GM10266 (cell line): ENCODE data around the gene H1-8.

ENCODE experiments used
- DNase-seq: peaks from one replicate; pipeline ENCODE4 v3.0.0; 2012; ENCODE audit errors: extremely low spot score
- TF ChIP-seq, protein P1 (sequence below): IDR thresholded peaks from 2 replicates; pipeline ENCODE4 v1.5.1; 2012; ENCODE audit warnings: mild to moderate bottlenecking, low read depth; ENCODE audit not compliant: control insufficient read depth, insufficient read depth; ENCODE audit errors: missing control alignments

Gene H1-8

DNA sequence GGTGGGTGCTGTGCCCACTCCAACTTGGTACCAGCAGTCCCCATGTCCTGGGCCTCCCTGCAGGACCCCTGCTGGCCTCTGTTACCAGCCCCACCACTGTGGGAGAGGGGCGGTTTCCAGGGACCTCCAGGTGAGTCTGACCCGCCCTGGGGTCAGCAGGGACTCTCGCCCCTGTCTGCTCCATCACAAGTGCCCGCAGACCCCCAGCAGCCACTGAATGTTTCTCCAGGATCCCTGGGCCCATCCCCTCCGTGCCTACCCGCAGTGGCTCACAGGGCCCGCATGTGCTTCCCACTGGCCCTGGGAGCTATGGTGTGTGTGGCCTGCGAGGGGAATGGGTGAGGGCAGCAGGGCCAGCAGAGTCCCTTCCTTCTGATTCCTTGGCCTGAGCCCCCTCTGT is 24.4 kb upstream of the H1-8 start:
- no peak for DNase-seq
- TF ChIP-seq, protein P1, sequence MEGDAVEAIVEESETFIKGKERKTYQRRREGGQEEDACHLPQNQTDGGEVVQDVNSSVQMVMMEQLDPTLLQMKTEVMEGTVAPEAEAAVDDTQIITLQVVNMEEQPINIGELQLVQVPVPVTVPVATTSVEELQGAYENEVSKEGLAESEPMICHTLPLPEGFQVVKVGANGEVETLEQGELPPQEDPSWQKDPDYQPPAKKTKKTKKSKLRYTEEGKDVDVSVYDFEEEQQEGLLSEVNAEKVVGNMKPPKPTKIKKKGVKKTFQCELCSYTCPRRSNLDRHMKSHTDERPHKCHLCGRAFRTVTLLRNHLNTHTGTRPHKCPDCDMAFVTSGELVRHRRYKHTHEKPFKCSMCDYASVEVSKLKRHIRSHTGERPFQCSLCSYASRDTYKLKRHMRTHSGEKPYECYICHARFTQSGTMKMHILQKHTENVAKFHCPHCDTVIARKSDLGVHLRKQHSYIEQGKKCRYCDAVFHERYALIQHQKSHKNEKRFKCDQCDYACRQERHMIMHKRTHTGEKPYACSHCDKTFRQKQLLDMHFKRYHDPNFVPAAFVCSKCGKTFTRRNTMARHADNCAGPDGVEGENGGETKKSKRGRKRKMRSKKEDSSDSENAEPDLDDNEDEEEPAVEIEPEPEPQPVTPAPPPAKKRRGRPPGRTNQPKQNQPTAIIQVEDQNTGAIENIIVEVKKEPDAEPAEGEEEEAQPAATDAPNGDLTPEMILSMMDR = no peak

GRCh38 chr3:129519449-129519848 is 23.5 kb upstream of the H1-8 start:
- TF ChIP-seq, protein P1 = no peak
- DNase-seq = no peak

- DNase-seq = no peak
- TF ChIP-seq, protein P1 = no peak
These were observed 22.9 kb upstream of the H1-8 start for GRCh38 chr3:129519896-129520715.

DNA sequence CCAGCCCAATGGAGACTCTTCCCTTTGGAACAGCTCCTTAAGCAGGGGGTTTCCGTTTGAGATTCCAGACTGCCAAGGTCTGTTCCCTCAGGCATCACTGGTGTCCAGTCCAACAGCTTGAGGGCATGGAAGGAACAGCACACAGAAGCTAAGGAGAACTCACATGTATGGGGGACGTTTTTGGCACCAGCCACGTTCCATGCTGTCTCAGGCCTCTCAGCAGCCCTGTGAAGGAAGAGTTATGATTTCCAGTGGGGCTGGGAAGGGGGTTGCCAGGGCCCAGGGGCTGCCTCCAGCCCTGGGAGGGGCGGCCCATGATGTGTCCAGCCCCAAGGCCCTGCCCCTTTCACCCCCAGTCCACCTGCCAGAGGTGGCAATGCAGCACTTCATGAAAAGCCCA is 22.0 kb upstream of the H1-8 start:
- no peak for DNase-seq
- TF ChIP-seq, protein P1 = no peak

- DNase-seq = no peak
- TF ChIP-seq, protein P1 = no peak
These were observed 21.4 kb upstream of the H1-8 start for GRCh38 chr3:129521611-129522010.

DNA sequence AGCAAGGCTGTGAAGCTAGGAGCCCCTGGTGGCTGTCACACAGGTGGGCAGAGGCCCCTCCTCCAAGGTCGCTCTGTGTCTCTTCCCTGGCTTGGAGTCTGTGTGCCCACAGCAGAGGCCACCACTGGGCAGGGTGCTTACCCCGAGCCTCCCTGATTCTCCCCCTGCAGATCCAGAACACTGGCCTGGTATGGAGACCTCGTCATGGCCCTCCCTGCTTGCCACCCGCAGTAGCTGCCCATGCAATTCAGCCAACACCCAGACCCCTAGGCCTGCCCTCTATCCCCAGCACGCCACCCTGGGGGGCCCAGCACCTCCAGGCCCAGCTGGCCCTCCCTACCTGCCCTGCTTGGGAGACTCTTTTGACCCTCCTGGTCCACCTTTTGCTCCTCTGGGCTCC is 20.0 kb upstream of the H1-8 start:
- no peak for DNase-seq
- TF ChIP-seq, protein P1 = no peak

DNA sequence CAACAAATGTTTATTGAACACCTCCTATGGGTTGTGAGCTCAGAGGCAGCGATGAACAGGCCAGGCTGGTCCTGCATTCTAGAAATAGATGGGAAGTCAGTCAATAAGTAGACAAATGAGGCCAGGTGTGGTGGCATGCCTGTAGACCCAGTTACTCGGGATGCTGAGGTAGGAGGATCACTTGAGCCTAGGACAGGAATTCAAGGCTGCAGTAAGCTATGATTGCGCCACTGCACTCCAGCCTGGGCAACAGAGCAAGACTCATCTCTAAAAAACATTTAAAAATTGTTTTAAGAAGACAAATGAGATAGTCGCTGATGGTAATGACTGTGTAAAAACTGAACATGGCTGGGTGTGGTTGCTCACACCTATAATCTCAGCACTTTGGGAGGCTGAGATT is 18.9 kb upstream of the H1-8 start:
- TF ChIP-seq, protein P1 = no peak
- DNase-seq = no peak
